ENCODE results near the gene PRSS2.

DNA sequence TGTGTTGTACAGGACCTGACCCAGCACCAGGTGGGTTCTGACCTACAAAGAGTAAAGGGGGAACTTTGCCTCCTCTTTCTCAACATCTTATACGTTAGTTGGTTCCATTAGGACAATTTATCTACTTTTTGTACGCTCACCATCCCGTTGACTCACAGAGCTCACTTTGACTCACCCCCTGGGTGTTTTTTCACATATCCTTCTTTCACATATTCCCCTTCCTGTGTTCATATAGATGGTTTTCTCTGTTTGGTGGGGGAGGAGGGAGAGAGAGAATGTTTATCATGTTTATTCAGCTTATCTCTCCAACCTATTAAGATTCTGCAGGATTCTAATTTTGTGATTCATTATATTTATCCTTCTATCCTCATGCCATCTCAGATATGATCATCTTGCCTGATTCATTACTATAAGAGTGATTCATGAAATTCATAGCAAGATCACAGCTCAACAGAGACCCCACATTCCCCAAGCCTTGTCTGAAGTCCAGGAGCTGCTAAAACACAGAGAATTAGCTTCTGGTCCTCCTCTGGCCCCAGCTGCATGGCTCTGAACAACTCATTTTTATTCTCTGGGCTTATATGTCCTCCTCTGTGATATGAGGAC, 37.2 kb downstream of the PRSS2 start:
- TF ChIP-seq, protein P1, sequence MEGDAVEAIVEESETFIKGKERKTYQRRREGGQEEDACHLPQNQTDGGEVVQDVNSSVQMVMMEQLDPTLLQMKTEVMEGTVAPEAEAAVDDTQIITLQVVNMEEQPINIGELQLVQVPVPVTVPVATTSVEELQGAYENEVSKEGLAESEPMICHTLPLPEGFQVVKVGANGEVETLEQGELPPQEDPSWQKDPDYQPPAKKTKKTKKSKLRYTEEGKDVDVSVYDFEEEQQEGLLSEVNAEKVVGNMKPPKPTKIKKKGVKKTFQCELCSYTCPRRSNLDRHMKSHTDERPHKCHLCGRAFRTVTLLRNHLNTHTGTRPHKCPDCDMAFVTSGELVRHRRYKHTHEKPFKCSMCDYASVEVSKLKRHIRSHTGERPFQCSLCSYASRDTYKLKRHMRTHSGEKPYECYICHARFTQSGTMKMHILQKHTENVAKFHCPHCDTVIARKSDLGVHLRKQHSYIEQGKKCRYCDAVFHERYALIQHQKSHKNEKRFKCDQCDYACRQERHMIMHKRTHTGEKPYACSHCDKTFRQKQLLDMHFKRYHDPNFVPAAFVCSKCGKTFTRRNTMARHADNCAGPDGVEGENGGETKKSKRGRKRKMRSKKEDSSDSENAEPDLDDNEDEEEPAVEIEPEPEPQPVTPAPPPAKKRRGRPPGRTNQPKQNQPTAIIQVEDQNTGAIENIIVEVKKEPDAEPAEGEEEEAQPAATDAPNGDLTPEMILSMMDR (IDR thresholded peaks at IDR 0.05), result no peak
- TF ChIP-seq EP300 (IDR thresholded peaks at IDR 0.05), result no peak
- no peak for TF ChIP-seq POLR2A (IDR thresholded peaks at IDR 0.05; ENCODE audit: low read depth)
